PC-9 (cell line): ENCODE results near the gene MTA1.

Experiments used
- CTCF ChIP-seq: fragments of 200-600 bp; sonication (generic); conservative IDR thresholded peaks from 2 replicates; pipeline ENCODE4 v1.6.1; 2017; ENCODE audit warnings: mixed run types, antibody characterized with exemption, mild to moderate bottlenecking, moderate library complexity
- EZH2 ChIP-seq: fragments of 200-600 bp; sonication (generic); IDR thresholded peaks from 2 replicates; pipeline ENCODE4 v1.8.0; 2017; ENCODE audit warnings: antibody characterized with exemption, low read depth

- TF ChIP-seq CTCF: no peak
- TF ChIP-seq EZH2: no peak
These were observed 710 bp downstream of the MTA1 start for GRCh38 chr14:105420101-105420973.
